Ishikawa (cell line): ENCODE results near the gene COA1.

ENCODE experiments used
- CEBPB ChIP-seq: IDR thresholded peaks from 2 replicates; pipeline ENCODE4 v1.6.1; 2012
- CREB1 ChIP-seq: IDR thresholded peaks from 2 replicates; pipeline ENCODE4 v1.6.1; 2012; ENCODE audit warnings: low read depth
- EGR1 ChIP-seq: IDR thresholded peaks from 2 replicates; pipeline ENCODE4 v1.6.1; 2012
- EP300 ChIP-seq: IDR thresholded peaks from 2 replicates; pipeline ENCODE4 v1.6.1; 2012; ENCODE audit warnings: borderline replicate concordance
- FOXM1 ChIP-seq: IDR thresholded peaks from 2 replicates; pipeline ENCODE4 v1.6.1; 2012; ENCODE audit warnings: low read depth, borderline replicate concordance
- MAX ChIP-seq: IDR thresholded peaks from 2 replicates; pipeline ENCODE4 v1.6.1; 2012
- NFIC ChIP-seq: IDR thresholded peaks from 2 replicates; pipeline ENCODE4 v1.6.1; 2012
- RAD21 ChIP-seq: IDR thresholded peaks from 2 replicates; pipeline ENCODE4 v1.6.1; 2012; ENCODE audit warnings: low read depth
- REST ChIP-seq: IDR thresholded peaks from 2 replicates; pipeline ENCODE4 v1.6.1; 2012; ENCODE audit warnings: low read depth, mild to moderate bottlenecking
- TAF1 ChIP-seq: IDR thresholded peaks from 2 replicates; pipeline ENCODE4 v1.6.1; 2012; ENCODE audit warnings: low read depth, mild to moderate bottlenecking
- TCF12 ChIP-seq: IDR thresholded peaks from 2 replicates; pipeline ENCODE4 v1.6.1; 2012; ENCODE audit warnings: low read depth
- TEAD4 ChIP-seq: IDR thresholded peaks from 2 replicates; pipeline ENCODE4 v1.6.1; 2012
- USF1 ChIP-seq: IDR thresholded peaks from 2 replicates; pipeline ENCODE4 v1.6.1; 2012
- YY1 ChIP-seq: IDR thresholded peaks from 2 replicates; pipeline ENCODE4 v1.6.1; 2012; ENCODE audit warnings: low read depth
- ZBTB7A ChIP-seq: IDR thresholded peaks from 2 replicates; pipeline ENCODE4 v1.6.1; 2012; ENCODE audit warnings: low read depth

The COA1 gene

GRCh38 chr7:43689115-43689514 is 40.2 kb downstream of the COA1 start:
- no peak for TF ChIP-seq RAD21
- no peak for TF ChIP-seq USF1
- no peak for TF ChIP-seq CREB1
- no peak for TF ChIP-seq EP300
- no peak for TF ChIP-seq TEAD4
- TF ChIP-seq EGR1, result no peak
- TF ChIP-seq REST, result no peak
- no peak for TF ChIP-seq YY1
- no peak for TF ChIP-seq FOXM1
- no peak for TF ChIP-seq ZBTB7A
- TF ChIP-seq NFIC, result no peak
- no peak for TF ChIP-seq TCF12
- no peak for TF ChIP-seq CEBPB
- no peak for TF ChIP-seq TAF1
- TF ChIP-seq MAX, result no peak

- TF ChIP-seq TEAD4 (no peak), YY1 (no peak), EGR1 (no peak), RAD21 (no peak), CREB1 (no peak), EP300 (no peak), CEBPB (no peak), USF1 (no peak), ZBTB7A (no peak), TAF1 (no peak), TCF12 (no peak), FOXM1 (no peak), NFIC (no peak), REST (no peak)
Measured at GRCh38 chr7:43686991-43687390, 42.3 kb downstream of the COA1 start.

GRCh38 chr7:43680736-43681135 is 48.6 kb downstream of the COA1 start:
- TF ChIP-seq YY1 (no peak), CEBPB (no peak), MAX (no peak), TAF1 (no peak), RAD21 (no peak), TCF12 (no peak), EP300 (no peak), CREB1 (no peak), EGR1 (no peak), ZBTB7A (no peak), USF1 (no peak), NFIC (no peak), REST (no peak), TEAD4 (no peak), FOXM1 (no peak)

GRCh38 chr7:43679210-43680068 is 49.9 kb downstream of the COA1 start:
- no peak for TF ChIP-seq NFIC
- TF ChIP-seq CEBPB, result no peak
- no peak for TF ChIP-seq ZBTB7A
